Fibroblast of mammary gland (primary cell): ENCODE results near the gene RASIP1.
"Not testable (repeated sequence)": the region's sequence is repeated elsewhere in the genome, so short reads cannot be mapped to it uniquely, and the experiment has no call there.

Experiments used
- DNase-seq: peaks from one replicate; pipeline ENCODE4 v3.0.0-alpha.2; 2010; ENCODE audit warnings: low read depth
- H3K4me3 ChIP-seq: 2 replicates; pipeline ENCODE4 v1.5.1; 2011; ENCODE audit warnings: low read depth, mild to moderate bottlenecking, low read length, moderate library complexity; ENCODE audit not compliant: control insufficient read depth
- TF ChIP-seq, protein P1 (sequence below): conservative IDR thresholded peaks from 2 replicates; pipeline ENCODE4 v1.5.1; 2011; ENCODE audit warnings: low read depth, low read length, inconsistent platforms; ENCODE audit not compliant: control insufficient read depth, insufficient read depth

RASIP1 gene

DNA sequence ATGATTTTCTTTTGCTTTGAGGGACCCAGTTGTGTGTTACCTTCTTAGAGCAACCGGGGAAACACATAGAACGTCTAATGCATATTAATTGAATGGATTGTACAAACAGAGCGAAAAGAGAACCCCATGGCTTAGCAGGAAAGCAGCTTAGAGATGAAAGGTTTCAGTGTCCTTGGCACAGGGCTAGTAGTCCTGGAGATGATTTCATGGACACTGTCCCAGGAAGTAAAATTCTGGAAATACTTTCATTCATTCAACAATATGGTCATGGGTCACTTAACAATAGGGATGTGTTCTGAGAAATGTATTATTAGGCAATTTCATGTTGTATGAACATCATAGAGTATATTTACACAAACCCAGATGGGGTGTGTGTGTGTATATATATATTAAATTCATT, 54.3 kb downstream of the RASIP1 start:
- TF ChIP-seq, protein P1, sequence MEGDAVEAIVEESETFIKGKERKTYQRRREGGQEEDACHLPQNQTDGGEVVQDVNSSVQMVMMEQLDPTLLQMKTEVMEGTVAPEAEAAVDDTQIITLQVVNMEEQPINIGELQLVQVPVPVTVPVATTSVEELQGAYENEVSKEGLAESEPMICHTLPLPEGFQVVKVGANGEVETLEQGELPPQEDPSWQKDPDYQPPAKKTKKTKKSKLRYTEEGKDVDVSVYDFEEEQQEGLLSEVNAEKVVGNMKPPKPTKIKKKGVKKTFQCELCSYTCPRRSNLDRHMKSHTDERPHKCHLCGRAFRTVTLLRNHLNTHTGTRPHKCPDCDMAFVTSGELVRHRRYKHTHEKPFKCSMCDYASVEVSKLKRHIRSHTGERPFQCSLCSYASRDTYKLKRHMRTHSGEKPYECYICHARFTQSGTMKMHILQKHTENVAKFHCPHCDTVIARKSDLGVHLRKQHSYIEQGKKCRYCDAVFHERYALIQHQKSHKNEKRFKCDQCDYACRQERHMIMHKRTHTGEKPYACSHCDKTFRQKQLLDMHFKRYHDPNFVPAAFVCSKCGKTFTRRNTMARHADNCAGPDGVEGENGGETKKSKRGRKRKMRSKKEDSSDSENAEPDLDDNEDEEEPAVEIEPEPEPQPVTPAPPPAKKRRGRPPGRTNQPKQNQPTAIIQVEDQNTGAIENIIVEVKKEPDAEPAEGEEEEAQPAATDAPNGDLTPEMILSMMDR: no peak
- peak; percentile 32 for DNase-seq
- no peak overlapping the region for H3K4me3 ChIP-seq

DNA sequence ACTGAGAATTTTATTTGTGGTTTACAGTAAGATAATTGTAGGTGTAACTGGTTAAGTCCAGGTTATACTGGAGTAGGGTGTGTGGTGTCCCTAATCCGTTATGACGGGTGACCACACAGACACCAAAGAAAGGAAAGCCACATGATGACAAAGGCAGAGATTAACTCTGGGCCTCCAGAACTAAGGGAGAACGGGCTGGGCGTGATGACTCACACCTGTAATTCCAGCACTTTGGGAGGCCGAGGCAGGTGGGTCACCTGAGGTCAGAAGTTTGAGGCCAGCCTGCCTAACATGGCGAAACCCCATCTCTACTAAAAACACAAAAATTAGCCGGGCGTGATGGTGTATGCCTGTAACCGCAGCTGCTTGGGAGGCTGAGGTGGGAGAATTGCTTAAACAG, 54.8 kb downstream of the RASIP1 start:
- TF ChIP-seq, protein P1: no peak
- no peak overlapping the region for H3K4me3 ChIP-seq
- DNase-seq: no peak

DNA sequence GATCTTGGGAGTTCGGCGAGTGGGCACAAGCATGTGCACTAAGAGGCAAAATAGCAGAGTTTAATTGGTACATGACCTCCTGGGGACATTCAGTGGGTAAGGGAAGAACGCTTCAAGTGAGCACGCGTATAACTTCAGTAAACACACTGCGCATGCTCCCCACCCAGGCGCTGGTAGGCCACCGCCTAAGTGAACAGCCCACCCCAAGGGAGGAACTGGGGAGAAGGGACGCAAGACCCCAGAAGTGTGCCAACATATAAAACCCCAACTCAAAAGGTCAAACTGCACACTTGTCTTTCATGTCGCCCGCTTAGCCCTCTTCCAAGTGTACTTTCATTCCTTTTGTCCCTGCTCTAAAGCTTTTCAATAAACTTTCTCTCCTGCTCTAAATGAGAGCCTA, 57.1 kb downstream of the RASIP1 start:
- DNase-seq: peak; percentile 44
- TF ChIP-seq, protein P1: no peak
- H3K4me3 ChIP-seq: peak overlapping the region; percentile 10

DNA sequence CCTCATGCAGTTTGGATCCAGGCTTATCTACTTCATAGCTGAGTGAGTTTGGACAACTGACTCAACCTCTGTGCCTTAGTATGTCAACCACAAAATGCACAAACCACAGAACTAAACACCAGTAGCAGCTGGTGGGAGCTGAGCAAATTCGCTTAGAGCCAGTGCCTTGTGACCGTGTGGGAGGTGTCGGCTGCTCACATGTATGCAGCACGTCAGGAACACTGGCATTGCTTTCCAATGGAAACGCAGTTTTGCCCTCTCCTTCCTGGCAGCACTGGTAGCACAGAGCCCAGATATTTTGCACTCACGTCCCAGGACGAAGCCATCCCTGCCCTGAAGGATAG, 59.3 kb downstream of the RASIP1 start:
- H3K4me3 ChIP-seq: no peak overlapping the region
- DNase-seq: peak; percentile 82
- TF ChIP-seq, protein P1: no peak

DNA sequence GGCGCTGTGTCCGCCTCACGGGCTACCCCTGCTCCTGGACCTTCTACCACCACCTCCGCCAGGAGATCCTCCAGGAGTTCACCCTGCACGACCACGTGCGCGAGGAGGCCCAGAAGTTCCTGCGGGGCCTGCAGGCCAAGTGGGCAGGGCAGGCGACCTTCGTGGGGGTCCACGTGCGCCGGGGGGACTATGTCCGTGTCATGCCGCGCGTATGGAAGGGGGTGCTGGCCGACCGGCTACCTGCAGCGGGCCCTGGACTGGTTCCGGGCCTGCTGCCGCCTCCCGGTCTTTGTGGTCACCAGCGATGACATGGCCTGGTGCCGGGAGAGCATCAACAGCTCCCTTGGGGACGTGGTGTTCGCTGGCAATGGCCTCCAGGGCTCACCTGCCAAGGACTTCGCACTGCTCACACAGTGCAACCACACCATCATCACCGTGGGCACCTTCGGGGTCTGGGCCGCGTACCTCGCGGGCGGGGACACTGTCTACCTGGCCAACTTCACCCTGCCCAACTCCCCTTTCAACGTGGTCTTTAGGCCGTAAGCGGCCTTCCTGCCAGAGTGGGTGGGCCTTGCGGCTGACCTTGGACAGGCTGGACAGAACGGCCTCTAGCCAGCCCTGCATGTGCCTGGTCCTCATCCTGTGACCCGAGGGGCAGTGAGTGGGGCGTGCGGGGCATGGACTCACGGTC, 59.8 kb downstream of the RASIP1 start:
- DNase-seq: no peak
- no peak overlapping the region for H3K4me3 ChIP-seq
- TF ChIP-seq, protein P1: no peak

DNA sequence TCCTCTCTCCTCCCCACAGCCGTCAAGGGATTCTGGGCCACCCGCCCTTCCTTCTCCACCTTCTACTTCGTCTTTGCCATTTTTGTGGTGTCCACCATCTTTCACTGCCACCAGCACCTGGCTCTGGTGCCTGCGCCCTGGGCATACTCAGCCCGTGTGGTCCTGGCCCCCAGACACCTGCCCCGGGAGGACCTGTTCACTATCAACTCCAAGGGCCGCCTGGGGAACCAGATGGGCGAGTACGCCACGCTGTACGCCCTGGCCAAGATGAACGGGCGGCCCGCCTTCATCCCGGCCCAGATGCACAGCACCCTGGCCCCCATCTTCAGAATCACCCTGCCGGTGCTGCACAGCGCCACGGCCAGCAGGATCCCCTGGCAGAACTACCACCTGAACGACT, 60.4 kb downstream of the RASIP1 start:
- not testable (repeated sequence) for H3K4me3 ChIP-seq, DNase-seq

DNA sequence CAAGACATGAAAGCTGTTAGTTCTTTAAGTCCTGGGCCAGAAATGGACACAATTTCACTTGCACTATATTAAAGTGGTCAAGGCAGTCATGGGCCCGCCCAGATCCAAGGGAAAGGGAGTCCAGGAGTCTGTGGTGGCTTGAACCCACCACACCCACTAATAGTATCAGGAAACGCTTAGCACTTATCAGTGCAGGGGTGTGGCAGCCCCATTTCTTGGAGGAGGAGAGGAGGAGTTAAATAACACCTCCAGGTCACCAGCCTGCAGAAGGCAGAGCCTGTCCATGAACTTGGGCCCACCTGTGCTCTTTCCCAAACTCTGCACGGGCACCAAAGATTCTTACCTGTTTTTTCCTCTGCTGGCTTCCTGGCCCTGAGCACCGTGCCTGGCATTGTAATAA, 62.2 kb downstream of the RASIP1 start:
- H3K4me3 ChIP-seq: no peak overlapping the region
- DNase-seq: no peak
- TF ChIP-seq, protein P1: no peak
